GM19438 (cell line): ENCODE measurements around the gene NRXN2.
"Not testable (repeated sequence)": the region's sequence is repeated elsewhere in the genome, so short reads cannot be mapped to it uniquely, and the experiment has no call there.

ENCODE experiments used
- ATAC-seq: cut with Tn5 transposase; IDR thresholded peaks from one replicate; pipeline ENCODE4 v1.9.1; 2021; ENCODE audit warnings: low read depth; ENCODE audit not compliant: unreplicated experiment

The NRXN2 gene

GRCh38 chr11:64711956-64712362 lies 11.0 kb downstream of the NRXN2 start:
- no peak for ATAC-seq

DNA sequence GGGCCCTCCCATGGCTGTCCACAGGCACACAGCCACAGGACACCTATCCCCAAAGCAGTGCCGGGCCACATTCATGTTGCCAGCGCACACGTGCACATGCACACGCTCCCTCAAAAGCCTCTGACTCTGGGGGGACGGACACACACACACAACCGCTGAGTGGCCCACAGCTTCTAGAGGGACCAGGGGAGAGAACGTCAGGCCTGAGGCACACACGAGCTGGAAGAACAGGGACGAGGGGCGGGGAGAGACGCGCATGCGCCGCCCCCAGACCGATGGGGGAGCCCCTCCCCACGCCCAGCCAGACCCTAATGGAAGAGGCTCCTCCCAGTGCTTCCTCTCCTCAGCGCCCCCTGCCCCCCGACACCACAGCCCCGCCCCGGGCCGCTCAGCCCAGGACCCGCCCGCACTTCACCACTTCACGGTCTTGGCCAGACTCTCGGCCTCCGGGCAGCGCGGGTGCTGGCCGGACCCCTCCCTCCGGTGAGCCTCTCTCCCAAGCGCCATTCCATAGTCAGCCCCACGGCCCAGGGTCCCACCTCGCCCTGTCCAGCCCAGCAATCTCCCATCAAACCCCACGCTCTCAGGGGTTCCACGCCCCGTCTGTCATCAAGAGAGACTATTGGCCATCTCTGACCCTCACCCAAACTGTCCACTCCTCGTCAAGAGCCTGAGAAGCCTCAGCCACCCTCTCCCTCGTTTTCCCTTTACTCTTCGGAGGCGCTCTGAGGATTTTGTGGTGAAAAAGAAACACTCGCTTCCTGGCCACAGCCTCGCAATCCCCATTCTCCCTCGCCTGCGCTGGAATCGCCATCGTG lies 11.7 kb downstream of the NRXN2 start:
- ATAC-seq = no peak

- ATAC-seq = no peak
Observed at GRCh38 chr11:64710418-64711137, 12.4 kb downstream of the NRXN2 start.

GRCh38 chr11:64705501-64705900 lies 17.5 kb downstream of the NRXN2 start:
- ATAC-seq = no peak

GRCh38 chr11:64703048-64703447 lies 19.9 kb downstream of the NRXN2 start:
- no peak for ATAC-seq

DNA sequence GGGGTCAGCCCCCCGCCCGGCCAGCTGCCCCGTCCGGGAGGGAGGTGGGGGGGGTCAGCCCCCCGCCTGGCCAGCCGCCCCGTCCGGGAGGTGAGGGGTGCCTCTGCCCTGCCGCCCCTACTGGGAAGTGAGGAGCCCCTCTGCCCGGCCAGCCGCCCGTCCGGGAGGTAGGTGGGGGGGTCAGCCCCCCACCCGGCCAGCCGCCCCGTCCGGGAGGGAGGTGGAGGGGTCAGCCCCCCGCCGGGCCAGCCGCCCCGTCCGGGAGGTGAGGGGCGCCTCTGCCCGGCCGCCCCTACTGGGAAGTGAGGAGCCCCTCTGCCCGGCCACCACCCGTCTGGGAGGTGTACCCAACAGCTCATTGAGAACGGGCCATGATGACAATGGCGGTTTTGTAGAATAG lies 21.0 kb downstream of the NRXN2 start:
- not testable (repeated sequence) for ATAC-seq

DNA sequence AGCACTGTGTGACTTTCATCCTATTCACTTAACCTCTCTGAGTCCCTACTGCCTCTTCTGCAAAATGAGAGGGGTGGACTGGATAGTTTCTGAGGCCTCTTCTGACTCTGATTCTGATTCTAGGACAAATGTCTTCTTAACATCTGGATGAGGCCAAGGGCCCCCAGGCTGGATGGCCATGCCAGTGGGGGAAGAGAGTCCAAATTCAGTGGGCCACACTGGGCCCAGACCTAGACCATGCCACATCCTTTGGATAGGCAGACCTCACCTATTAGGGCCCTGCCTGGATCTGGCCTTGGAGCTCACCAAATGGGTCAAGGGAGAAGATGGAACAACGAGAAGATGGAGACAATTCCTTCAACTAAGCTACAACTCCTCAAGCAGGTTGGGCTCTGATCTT lies 24.6 kb downstream of the NRXN2 start:
- no peak for ATAC-seq

- no peak for ATAC-seq
Observed at GRCh38 chr11:64697663-64698375, 25.2 kb downstream of the NRXN2 start.

DNA sequence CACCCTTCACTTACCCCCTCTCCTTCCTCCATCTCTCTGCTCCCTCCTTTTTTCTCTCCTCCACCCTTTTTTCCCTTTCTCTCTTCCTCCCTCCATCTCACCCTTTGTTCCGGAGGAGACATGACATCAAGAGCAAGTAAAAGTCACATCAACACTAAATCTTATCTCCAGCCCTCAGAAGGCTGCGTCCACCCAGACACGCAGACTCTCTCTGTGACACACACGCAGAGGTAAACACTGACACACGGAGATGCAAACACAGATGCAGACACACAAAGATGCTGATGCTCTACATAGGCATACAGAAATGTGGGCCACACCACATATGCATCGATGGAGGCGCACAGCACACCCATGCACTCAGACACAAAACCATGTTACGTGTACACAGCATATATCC lies 27.0 kb downstream of the NRXN2 start:
- no peak for ATAC-seq

DNA sequence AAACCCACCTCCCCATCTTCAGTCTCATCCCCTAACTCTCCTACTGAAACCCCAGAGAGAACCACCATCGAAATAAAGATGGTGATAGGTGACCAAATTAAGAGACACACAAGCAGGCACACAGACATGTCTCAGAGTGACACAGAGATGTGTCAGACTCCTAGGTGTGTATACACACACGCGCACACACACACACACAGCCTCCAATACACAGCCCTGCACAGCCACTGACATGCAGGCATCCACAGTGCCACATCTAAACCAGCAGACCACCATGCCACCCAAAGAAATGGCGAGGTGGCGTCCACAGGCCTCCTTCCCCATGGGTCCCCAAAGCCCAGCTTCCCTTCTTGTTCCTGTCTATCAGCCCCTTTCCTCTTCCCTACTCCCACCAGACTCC lies 27.4 kb downstream of the NRXN2 start:
- ATAC-seq = no peak

DNA sequence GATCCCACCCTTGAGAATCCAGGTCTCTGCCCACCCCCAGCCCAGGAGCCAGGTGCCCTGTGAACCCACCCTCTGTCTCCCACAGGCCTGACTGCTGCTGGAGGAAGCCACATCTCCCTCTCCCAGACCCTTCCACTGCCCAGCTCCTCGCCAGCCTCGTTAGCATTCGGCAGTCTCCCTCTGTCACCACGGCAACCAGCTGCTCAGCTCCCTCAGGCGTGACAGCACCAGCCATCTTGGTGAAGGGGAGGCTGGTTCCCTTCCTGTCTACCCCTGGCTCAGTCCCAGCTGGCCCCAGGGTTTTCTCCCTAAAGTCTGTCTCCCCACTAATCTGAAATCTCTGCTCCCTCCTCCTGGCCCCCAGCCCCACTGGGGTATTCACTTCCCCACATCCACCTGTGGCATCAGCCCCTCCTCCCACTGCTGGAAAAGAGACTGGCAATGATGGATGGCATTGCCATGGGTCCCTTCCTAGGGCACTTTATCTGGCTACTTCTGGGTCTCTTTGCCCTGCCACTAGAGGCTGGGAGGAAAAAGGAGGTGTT lies 28.1 kb downstream of the NRXN2 start:
- no peak for ATAC-seq

DNA sequence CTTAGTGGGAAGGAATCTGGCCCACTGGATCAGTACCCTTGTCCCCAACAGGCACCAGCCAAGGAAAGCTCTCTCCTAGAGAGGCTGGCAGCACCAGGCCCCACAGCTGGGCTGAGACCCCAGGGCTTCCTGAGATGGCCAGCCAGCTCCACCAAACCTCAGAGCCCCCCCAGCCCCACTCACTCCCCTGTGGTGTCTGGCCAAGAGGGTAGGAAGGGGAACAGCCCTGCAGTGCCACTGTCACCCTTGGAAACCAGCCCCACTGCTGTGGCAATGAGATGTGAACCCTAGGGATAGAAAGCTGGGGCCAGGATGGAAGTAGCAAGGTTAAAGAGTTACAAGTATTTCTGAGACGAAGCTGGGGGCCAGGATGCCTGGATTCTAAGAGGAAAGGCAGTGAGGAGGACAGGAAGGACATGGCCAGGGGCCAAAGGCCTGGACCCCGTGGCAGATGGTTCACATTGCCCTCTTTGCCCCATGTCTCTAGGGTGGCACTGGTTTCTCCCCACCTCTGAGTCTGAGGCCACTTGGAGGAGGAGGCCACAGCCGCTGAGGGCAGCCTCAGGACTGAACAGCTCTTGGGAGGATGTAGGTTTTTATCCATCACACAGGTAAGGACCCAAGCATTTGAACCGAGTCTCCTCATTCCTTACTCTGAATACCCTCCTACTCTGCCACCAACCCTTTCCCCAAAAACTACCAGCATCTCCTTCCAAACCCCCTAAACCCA lies 28.8 kb downstream of the NRXN2 start:
- no peak for ATAC-seq

DNA sequence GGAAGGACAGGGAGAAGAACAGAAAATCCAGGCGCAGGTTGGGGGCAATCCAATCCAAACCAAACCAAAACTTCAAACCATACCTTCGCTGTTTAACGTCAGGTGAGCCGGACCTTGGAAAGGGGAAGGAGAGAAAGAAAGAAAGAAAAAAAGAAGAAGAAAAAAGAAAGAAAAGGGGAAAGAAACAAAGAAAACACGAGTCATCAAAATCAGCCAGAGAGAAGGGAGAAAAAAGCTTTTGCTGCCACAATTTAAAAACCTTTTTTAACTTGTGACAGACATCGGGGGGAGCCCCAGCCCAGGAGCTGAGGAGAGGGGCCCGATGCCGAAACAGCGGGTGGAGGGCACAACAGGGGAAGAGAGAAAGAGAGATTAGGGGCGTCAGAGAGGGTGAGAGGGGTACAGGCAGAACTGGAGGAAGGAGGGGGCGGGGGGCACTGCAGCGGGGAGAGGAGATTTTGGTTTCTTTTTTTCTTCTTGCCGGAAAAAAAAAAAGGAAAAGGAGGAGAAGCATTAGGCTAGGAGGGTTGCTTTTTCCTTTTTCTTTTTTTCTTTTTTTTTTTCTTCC lies 30.1 kb downstream of the NRXN2 start:
- no peak for ATAC-seq

DNA sequence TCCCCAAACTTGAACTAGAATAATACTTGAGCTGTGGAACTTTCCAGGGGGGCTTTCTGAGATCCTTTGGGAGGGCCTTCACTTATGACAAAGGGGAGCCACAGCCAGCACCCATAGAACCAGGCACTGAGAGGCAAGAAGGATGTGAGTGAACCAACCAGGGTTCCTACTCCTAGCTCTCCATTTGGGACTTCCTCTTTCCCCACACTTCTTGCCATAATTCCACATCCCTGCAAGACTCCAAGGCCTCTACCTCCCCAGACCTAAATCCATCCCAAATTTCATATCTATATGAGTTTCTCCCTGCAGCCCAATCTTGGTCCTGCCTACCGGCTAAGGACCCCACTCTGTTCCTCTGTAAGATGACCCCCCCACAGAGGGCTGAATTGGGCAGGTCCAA lies 31.5 kb downstream of the NRXN2 start:
- no peak for ATAC-seq

DNA sequence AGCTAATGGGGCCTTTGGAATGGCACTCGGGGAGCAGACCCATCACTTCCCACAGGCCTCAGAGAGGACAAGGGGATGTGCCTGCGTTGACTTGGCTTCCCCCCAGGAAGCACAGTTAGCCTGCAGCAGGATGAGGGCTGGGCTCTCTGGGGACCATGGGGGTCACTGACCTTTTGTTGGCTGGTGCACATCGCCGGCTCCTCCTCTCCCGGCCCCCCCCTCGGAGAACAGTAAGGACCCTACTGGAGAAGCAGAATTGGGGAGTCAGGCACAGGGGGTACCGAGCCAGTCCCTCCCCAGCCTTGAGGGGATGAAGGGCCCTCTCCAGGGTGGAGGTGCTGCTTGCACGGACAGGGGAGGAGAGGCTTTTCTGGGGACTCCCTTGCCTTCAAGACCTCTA lies 32.8 kb downstream of the NRXN2 start:
- no peak for ATAC-seq

DNA sequence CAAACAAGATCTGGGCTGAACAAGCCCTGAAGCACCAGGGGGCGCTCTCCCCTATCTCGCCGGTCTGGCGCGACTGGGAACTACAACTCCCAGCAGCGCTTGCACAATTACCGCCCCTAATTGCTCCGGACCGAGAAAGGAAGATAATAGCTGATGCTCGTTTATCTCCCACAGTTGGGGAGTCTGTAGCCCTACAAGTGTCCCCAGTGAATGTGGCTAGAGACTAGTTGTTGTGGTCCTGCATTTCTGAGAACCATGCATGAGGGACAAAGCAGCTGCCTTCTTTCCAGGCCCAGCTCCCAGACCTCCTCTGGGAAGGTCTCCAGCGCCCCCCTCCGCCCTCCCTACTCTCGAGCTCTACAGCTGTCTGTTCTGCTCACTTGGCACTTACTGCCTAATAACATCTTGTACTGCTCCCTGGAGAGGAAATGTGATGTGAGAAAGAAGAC lies 34.4 kb downstream of the NRXN2 start:
- peak; percentile 92 for ATAC-seq

- ATAC-seq = no peak
Observed at GRCh38 chr11:64687643-64688533, 35.1 kb downstream of the NRXN2 start.

DNA sequence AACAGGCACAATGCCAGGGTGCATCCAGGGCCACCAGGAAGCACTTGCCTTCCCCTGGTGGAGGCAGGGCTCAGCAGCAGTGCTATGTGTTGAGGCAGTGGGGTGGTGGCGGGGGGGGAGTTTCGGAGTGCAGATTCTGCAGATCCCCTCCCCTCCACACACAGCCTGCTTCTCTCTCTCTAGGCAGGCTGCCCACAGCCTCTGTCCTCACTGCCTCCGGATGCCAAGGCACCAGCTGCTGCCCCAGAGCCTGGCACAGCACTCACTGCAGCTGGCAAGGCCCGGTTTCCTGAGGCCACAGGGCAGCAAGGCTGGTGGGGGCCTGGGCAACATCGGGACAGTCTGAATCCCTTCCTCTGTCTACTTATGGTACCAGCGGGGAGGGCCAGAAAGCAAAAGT lies 35.8 kb downstream of the NRXN2 start:
- no peak for ATAC-seq
